HCT116 (cell line): Measurements from ENCODE around the gene TLR7. TPM values are rescaled to one million over a fixed set of nuclear protein-coding genes. Genes with fewer than 3 reads are reported as not detected.
A peak's percentile ranks its signal among the peaks of the same experiment; 100 is the strongest.

ENCODE experiments used
- ATAC-seq: fragments of 200-7000 bp; cut with Tn5 transposase; 2 replicates; pipeline ENCODE4 v1.9.1; 2020; ENCODE audit warnings: mild to moderate bottlenecking, moderate library complexity
- BruUV-seq: library from RNA; stranded (reverse); fragments of 400-500 nt; replicated peaks from 2 replicates; lab custom pipeline; 2021; lab: Mats Ljungman, UMichigan
- CTCF ChIA-PET: fragments of 300-600 bp; sonication (Branson Sonifier 250); formaldehyde crosslinking; loops from one replicate; lab custom pipeline; 2021; ENCODE audit warnings: antibody characterized with exemption; lab: Charles Lee
- POLR2A ChIA-PET: fragments of 300-600, 350-600 bp; sonication (Branson Sonifier 250); formaldehyde crosslinking; loops from one replicate; lab custom pipeline; 2021; ENCODE audit warnings: antibody characterized with exemption; lab: Charles Lee
- RAD21 ChIA-PET, 2 experiments: fragments of 300-600 bp; sonication (Branson Sonifier 250); formaldehyde crosslinking; loops; one replicate each; lab custom pipeline; 2023; ENCODE audit warnings: low total read pairs in 2 of 2; ENCODE audit not compliant: uncharacterized antibody in 2 of 2, unreplicated experiment in 2 of 2, low non-redundant PET in 1 of 2; lab: Charles Lee
- DNase-seq: peaks from one replicate; pipeline ENCODE4 v3.0.0-alpha.2; 2010; ENCODE audit warnings: low read depth, low spot score
- H2AFZ ChIP-seq: fragments of 200-600 bp; shearing (Covaris generic), sonication (generic); 2 replicates; pipeline ENCODE4 v1.6.1; 2017; ENCODE audit warnings: low read depth, mixed run types, mixed read lengths, antibody characterized with exemption, low read length; ENCODE audit not compliant: poor library complexity, severe bottlenecking
- H3K27ac ChIP-seq: 2 replicates; pipeline ENCODE4 v1.5.1; 2012; ENCODE audit warnings: low read depth, low read length
- H3K27me3 ChIP-seq: fragments of 200-600 bp; sonication (generic); 2 replicates; pipeline ENCODE4 v1.6.1; 2016; ENCODE audit warnings: mixed run types, low read length, mixed read lengths; ENCODE audit not compliant: insufficient read depth
- H3K36me3 ChIP-seq, 2 experiments: fragments of 200-500 bp in 1 of 2; fragments of 200-600 bp in 1 of 2; sonication (Bioruptor generic) in 1 of 2; sonication (generic) in 1 of 2; 2 replicates each; pipeline versions ENCODE4 v1.5.1 to v1.6.1; 2014 to 2016; ENCODE audit warnings: low read length in 2 of 2, inconsistent platforms in 1 of 2, mixed read lengths in 1 of 2, mixed run types in 1 of 2; ENCODE audit not compliant: insufficient read depth in 2 of 2, control insufficient read depth in 1 of 2
- H3K4me1 ChIP-seq, 2 experiments: fragments of 200-600 bp in 1 of 2; sonication (generic) in 1 of 2; 2 replicates each; pipeline versions ENCODE4 v1.5.1 to v1.6.1; 2012 to 2017; ENCODE audit warnings: low read length in 2 of 2, inconsistent platforms in 1 of 2, mild to moderate bottlenecking in 1 of 2, mixed read lengths in 1 of 2, mixed run types in 1 of 2, moderate library complexity in 1 of 2; ENCODE audit not compliant: insufficient read depth in 2 of 2, control insufficient read depth in 1 of 2
- H3K4me2 ChIP-seq: fragments of 200-600 bp; sonication (generic); 2 replicates; pipeline ENCODE4 v1.6.1; 2017; ENCODE audit warnings: mixed run types, low read length, mixed read lengths
- H3K4me3 ChIP-seq, 2 experiments: fragments of 200-600 bp in 1 of 2; sonication (generic) in 1 of 2; replicated peaks in 1 of 2; 2 replicates each; pipeline ENCODE4 v1.5.1; 2011 to 2016; ENCODE audit warnings: low read length in 2 of 2, control low read depth in 1 of 2, low read depth in 1 of 2, mild to moderate bottlenecking in 1 of 2, mixed read lengths in 1 of 2, mixed run types in 1 of 2
- H3K79me2 ChIP-seq: fragments of 200-600 bp; sonication (generic); 2 replicates; pipeline ENCODE4 v1.6.1; 2017; ENCODE audit warnings: mild to moderate bottlenecking, mixed run types, low read length, moderate library complexity, mixed read lengths; ENCODE audit not compliant: insufficient read depth
- H3K9ac ChIP-seq: fragments of 200-600 bp; sonication (generic); 2 replicates; pipeline ENCODE4 v1.6.1; 2016; ENCODE audit warnings: low read length, mixed read lengths
- H3K9me2 ChIP-seq: fragments of 200-600 bp; sonication (generic), shearing (Covaris generic); 2 replicates; pipeline ENCODE4 v1.6.1; 2017; ENCODE audit warnings: mixed run types, mild to moderate bottlenecking, moderate library complexity; ENCODE audit not compliant: insufficient read depth
- H3K9me3 ChIP-seq, 2 experiments: fragments of 200-500 bp in 1 of 2; fragments of 200-600 bp in 1 of 2; sonication (Bioruptor generic) in 1 of 2; sonication (generic) in 1 of 2; 2 replicates each; pipeline ENCODE4 v1.6.1; 2014 to 2017; ENCODE audit warnings: low read length in 2 of 2, mixed read lengths in 2 of 2, inconsistent platforms in 1 of 2, low read depth in 1 of 2, mild to moderate bottlenecking in 1 of 2, mixed run types in 1 of 2, moderate library complexity in 1 of 2; ENCODE audit not compliant: control insufficient read depth in 1 of 2, insufficient read depth in 1 of 2
- H4K20me1 ChIP-seq: fragments of 200-600 bp; sonication (generic), shearing (Covaris generic); 2 replicates; pipeline ENCODE4 v1.6.1; 2017; ENCODE audit warnings: mixed run types, mild to moderate bottlenecking, moderate library complexity; ENCODE audit not compliant: insufficient read depth
- CBX3 ChIP-seq: IDR thresholded peaks from 2 replicates; pipeline ENCODE4 v1.6.1; 2012; ENCODE audit warnings: low read depth
- ELF1 ChIP-seq: IDR thresholded peaks from 2 replicates; pipeline ENCODE4 v1.6.1; 2012; ENCODE audit warnings: low read depth, borderline replicate concordance
- EZH2phosphoT487 ChIP-seq: fragments of 200-600 bp; IDR thresholded peaks from 2 replicates; pipeline ENCODE4 v1.6.1; 2018; ENCODE audit warnings: antibody characterized with exemption, borderline replicate concordance
- FOSL1 ChIP-seq: IDR thresholded peaks from 2 replicates; pipeline ENCODE4 v1.6.1; 2012; ENCODE audit warnings: low read depth
- JUND ChIP-seq: IDR thresholded peaks from 2 replicates; pipeline ENCODE4 v1.6.1; 2012
- POLR2A ChIP-seq: IDR thresholded peaks from 2 replicates; pipeline ENCODE4 v1.7.0; 2011; ENCODE audit warnings: borderline replicate concordance; ENCODE audit not compliant: insufficient read depth, insufficient read length; ENCODE audit errors: extremely low read depth
- RAD21 ChIP-seq: IDR thresholded peaks from 2 replicates; pipeline ENCODE4 v1.6.1; 2012; ENCODE audit warnings: low read depth, mild to moderate bottlenecking
- REST ChIP-seq: IDR thresholded peaks from 2 replicates; pipeline ENCODE4 v1.6.1; 2012; ENCODE audit warnings: low read depth
- YY1 ChIP-seq: IDR thresholded peaks from 2 replicates; pipeline ENCODE4 v1.6.1; 2011; ENCODE audit warnings: low read length, low read depth, moderate library complexity, mild to moderate bottlenecking; ENCODE audit not compliant: insufficient replicate concordance; ENCODE audit errors: extremely low read depth
- intact Hi-C: fragments of 100-400 bp; cut with micrococcal nuclease; formaldehyde crosslinking; loops from 2 replicates; pipeline ENCODE4 v1.10.0; 2022
- total RNA-seq: library from RNA; stranded (reverse); gene quantifications from one replicate; pipeline ENCODE4 v1.2.1, GENCODE V29; 2021; ENCODE audit not compliant: unreplicated experiment
- TF ChIP-seq, protein P1 (sequence below): IDR thresholded peaks from 2 replicates; pipeline ENCODE4 v1.6.1; 2012

Gene TLR7
- total RNA-seq, 1 experiment from 2014 or later, result not detected

GRCh38 chrX:12919620-12920019 lies 52.7 kb downstream of the TLR7 start:
- ChIA-PET CTCF (no interaction called here), POLR2A (no interaction called here), RAD21 (no interaction called here)
- no peaks in the 10 kb centered on the region for H3K9me2 ChIP-seq
- no peak for DNase-seq
- H3K79me2 ChIP-seq, result no peaks in the 10 kb centered on the region
- H3K4me1 ChIP-seq, result no peaks in the 10 kb centered on the region
- intact Hi-C loops, result no loop called here
- no TSS peak for BruUV-seq
- no peak for ATAC-seq
- no peaks in the 10 kb centered on the region for H3K9me3 ChIP-seq
- H3K4me3 ChIP-seq, result no peak overlapping the region
- H3K9ac ChIP-seq, result no peak overlapping the region
- H3K4me2 ChIP-seq, result no peak overlapping the region
- H3K36me3 ChIP-seq, result no peaks in the 10 kb centered on the region
- TF ChIP-seq ELF1, result no peak
- TF ChIP-seq YY1, result no peak
- TF ChIP-seq CBX3, result no peak
- no peak for TF ChIP-seq RAD21
- TF ChIP-seq REST, result peak; percentile 29
- TF ChIP-seq FOSL1, result no peak
- H4K20me1 ChIP-seq, result no peaks in the 10 kb centered on the region
- no peak overlapping the region for H3K27ac ChIP-seq
- H3K27me3 ChIP-seq, result 0 out of 2 replicates have a peak, but pooled peaks cover 3% of the 10 kb centered on the region
- no peak overlapping the region for H2AFZ ChIP-seq

DNA sequence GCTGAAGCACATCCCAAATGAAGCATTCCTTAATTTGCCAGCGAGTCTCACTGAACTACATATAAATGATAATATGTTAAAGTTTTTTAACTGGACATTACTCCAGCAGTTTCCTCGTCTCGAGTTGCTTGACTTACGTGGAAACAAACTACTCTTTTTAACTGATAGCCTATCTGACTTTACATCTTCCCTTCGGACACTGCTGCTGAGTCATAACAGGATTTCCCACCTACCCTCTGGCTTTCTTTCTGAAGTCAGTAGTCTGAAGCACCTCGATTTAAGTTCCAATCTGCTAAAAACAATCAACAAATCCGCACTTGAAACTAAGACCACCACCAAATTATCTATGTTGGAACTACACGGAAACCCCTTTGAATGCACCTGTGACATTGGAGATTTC lies 54.1 kb downstream of the TLR7 start:
- H3K4me2 ChIP-seq, result no peak overlapping the region
- H3K9me2 ChIP-seq, result no peaks in the 10 kb centered on the region
- no peaks in the 10 kb centered on the region for H4K20me1 ChIP-seq
- H3K27me3 ChIP-seq, result 0 out of 2 replicates have a peak, but pooled peaks cover 3% of the 10 kb centered on the region
- BruUV-seq, result no TSS peak
- ChIA-PET RAD21 (no interaction called here), CTCF (no interaction called here), POLR2A (no interaction called here)
- no peaks in the 10 kb centered on the region for H3K36me3 ChIP-seq
- H3K4me1 ChIP-seq, result no peaks in the 10 kb centered on the region
- H3K27ac ChIP-seq, result no peak overlapping the region
- no peak overlapping the region for H2AFZ ChIP-seq
- H3K4me3 ChIP-seq, result no peak overlapping the region
- no peak for ATAC-seq
- H3K9ac ChIP-seq, result no peak overlapping the region
- intact Hi-C loops, result no loop called here
- no peak for TF ChIP-seq ELF1
- TF ChIP-seq, protein P1, sequence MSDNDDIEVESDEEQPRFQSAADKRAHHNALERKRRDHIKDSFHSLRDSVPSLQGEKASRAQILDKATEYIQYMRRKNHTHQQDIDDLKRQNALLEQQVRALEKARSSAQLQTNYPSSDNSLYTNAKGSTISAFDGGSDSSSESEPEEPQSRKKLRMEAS, result no peak
- no peak for TF ChIP-seq EZH2phosphoT487
- TF ChIP-seq RAD21, result no peak
- no peak for TF ChIP-seq JUND
- no peak for TF ChIP-seq POLR2A
- TF ChIP-seq, all 23 proteins: peak for 0
- Histone ChIP-seq H3K9me3 (no peaks in the 10 kb centered on the region), H3K79me2 (no peaks in the 10 kb centered on the region)
- no peak for DNase-seq
